Thoracic aorta (tissue), 2 donors: Measurements from ENCODE around the gene MVB12B. TPM values are rescaled to one million over a fixed set of nuclear protein-coding genes. Genes with fewer than 3 reads are reported as not detected.

Source experiments
- ATAC-seq: fragments of 150-250 bp; one replicate; pipeline ENCODE4 v1.8.0; 2017; ENCODE audit warnings: low read depth; ENCODE audit not compliant: insufficient number of reproducible peaks, low FRiP score
- DNase-seq: peaks from one replicate; pipeline ENCODE4 v3.0.0-alpha.2; 2020; ENCODE audit warnings: low spot score
- H3K27ac ChIP-seq, 2 donors: fragments of 200-600 bp; sonication (generic); 1 replicate in 1 of 2; 2 replicates in 1 of 2; pipeline ENCODE4 v1.5.1; 2016; ENCODE audit warnings: mild to moderate bottlenecking in 2 of 2, moderate library complexity in 2 of 2
- H3K27me3 ChIP-seq: fragments of 200-600 bp; sonication (generic); replicated peaks from 2 replicates; pipeline ENCODE4 v1.6.0; 2016; ENCODE audit warnings: mild to moderate bottlenecking; ENCODE audit not compliant: insufficient read depth
- H3K36me3 ChIP-seq: fragments of 200-600 bp; sonication (generic); one replicate; pipeline ENCODE4 v1.5.1; 2016
- H3K4me1 ChIP-seq, 2 donors: fragments of 200-600 bp; sonication (generic); 1 replicate in 1 of 2; 2 replicates in 1 of 2; pipeline versions ENCODE4 v1.5.1 to v1.6.0; 2016; ENCODE audit warnings: low read depth in 2 of 2, mild to moderate bottlenecking in 1 of 2; ENCODE audit not compliant: control insufficient read depth in 1 of 2
- H3K4me3 ChIP-seq: fragments of 200-600 bp; sonication (generic); 2 replicates; pipeline ENCODE4 v1.5.1; 2016; ENCODE audit warnings: mild to moderate bottlenecking
- H3K9me3 ChIP-seq: fragments of 200-600 bp; sonication (generic); 2 replicates; pipeline ENCODE4 v1.5.1; 2016
- total RNA-seq, 2 donors: library from RNA; depleted of rRNA; stranded (reverse); fragments of >200 nt; gene quantifications; one replicate each; pipeline versions ENCODE4 v1.1.0 to v1.2.3, GENCODE V29; 2016
- TF ChIP-seq, protein P1 (sequence below): fragments of 200-600 bp; sonication (generic); IDR thresholded peaks from one replicate; pipeline ENCODE4 v1.5.1; 2019; ENCODE audit warnings: antibody characterized with exemption

The MVB12B gene
- total RNA-seq, 2 donors from 2014 or later, result 18.4 to 21.7 TPM

DNA sequence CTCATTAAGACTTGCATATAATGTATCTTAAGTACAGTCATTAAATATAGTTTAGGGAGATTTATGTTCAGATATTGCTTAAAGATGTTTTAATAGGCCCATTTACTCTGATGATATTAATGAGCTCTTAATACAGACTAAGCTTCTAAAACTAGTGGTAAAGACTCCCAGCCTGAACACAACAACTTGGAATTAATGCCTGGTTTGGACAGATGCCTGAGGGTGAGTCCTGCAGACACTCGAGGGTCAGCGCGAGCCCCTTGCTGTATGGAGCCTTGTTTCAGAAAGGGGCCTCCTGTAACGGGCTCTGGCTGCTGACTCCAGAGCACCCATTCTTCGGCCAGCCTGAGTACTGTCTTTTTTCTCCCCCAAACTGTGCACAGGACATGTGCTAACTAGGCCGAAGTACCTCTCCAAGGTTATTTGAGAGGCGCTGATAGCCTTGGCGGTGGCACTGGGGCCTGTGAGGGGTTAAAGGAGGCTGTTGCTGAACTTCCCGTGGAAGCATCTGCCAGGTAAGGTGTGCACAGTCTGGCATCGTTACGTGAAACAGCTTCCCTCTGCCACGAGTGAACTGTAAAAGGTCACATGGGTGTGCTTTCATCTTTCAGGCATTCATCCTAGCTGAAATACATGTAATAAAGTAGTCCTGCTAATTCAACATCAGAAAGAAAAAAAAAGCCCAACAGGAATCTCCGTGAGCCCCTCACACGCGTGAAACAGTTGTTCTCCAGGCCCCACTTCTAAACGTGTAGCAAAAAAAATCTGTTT, 113.4 kb downstream of the MVB12B start:
- Histone ChIP-seq H3K4me3 (no peak overlapping the region), H3K36me3 (no peaks in the 10 kb centered on the region), H3K4me1 (no peaks in the 10 kb centered on the region), H3K27me3 (no peaks in the 10 kb centered on the region), H3K9me3 (no peaks in the 10 kb centered on the region), H3K27ac (no peak overlapping the region)
- ATAC-seq (no peak), DNase-seq (no peak)
- TF ChIP-seq, protein P1, sequence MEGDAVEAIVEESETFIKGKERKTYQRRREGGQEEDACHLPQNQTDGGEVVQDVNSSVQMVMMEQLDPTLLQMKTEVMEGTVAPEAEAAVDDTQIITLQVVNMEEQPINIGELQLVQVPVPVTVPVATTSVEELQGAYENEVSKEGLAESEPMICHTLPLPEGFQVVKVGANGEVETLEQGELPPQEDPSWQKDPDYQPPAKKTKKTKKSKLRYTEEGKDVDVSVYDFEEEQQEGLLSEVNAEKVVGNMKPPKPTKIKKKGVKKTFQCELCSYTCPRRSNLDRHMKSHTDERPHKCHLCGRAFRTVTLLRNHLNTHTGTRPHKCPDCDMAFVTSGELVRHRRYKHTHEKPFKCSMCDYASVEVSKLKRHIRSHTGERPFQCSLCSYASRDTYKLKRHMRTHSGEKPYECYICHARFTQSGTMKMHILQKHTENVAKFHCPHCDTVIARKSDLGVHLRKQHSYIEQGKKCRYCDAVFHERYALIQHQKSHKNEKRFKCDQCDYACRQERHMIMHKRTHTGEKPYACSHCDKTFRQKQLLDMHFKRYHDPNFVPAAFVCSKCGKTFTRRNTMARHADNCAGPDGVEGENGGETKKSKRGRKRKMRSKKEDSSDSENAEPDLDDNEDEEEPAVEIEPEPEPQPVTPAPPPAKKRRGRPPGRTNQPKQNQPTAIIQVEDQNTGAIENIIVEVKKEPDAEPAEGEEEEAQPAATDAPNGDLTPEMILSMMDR, result no peak

DNA sequence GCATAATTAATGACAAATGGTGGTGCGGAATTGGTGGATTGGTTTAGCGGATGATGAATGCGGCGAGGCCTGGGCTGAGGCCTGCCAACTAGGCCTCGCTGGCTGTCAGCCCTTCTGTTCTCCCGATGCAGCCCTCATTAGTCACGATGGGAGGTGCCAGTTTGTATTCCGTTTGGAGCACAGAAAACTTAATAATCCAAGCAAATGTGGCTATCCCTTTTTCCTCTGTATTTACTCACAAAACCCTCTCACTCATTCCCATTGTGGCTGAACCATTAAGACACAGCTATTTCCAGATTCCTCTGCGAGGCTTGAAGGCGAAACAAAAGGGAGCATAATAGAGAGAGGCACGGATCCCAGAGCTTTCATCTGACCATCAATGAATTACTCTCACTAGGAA, 114.3 kb downstream of the MVB12B start:
- TF ChIP-seq, protein P1, result no peak
- ATAC-seq (no peak), DNase-seq (no peak)
- no peaks in the 10 kb centered on the region for H3K9me3 ChIP-seq
- H3K4me1 ChIP-seq, result no peaks in the 10 kb centered on the region
- no peaks in the 10 kb centered on the region for H3K27me3 ChIP-seq
- H3K27ac ChIP-seq, result no peak overlapping the region
- H3K4me3 ChIP-seq, result no peak overlapping the region
- H3K36me3 ChIP-seq, result no peaks in the 10 kb centered on the region

DNA sequence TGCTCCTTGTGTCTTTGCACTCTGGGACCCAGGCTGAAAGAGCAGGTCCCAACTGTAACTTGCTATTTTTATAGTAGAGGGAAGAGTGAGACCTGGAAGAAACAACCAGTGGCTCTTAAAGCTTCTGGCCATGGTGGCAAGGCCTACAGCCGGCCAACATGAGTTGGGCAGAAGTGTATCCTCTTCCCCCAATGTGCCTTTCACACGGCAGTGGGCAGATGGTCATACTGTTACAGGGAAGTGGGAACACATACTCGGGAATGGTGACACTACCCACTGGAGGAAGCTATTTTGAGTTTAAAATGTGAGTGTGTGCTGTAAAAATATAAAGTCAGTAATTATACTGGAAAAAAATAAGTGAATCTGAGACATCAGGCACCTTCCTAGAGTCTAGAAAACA, 116.0 kb downstream of the MVB12B start:
- Histone ChIP-seq H3K4me1 (no peaks in the 10 kb centered on the region), H3K9me3 (no peaks in the 10 kb centered on the region)

DNA sequence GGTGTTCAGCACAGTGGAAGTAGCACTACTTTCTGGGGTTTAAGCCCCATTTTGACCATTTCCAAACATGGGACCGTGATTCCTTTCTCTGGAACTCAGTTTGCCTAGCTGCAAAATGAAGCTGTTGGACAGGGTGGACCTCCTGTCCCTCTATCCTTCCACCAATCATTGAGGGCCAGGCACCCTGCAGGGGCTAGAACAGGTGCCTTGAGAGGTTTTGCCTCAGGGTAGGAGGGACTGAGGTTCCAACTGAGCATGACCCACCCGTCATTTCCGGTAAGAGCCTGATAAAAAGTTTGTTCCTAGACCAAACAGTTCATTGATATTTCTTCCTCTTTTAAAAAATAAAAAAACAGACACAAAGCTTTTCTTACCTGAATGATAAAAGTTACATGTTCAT, 116.5 kb downstream of the MVB12B start:
- Histone ChIP-seq H3K36me3 (no peaks in the 10 kb centered on the region), H3K27ac (no peak overlapping the region), H3K4me3 (no peak overlapping the region), H3K27me3 (no peaks in the 10 kb centered on the region), H3K9me3 (no peaks in the 10 kb centered on the region), H3K4me1 (no peaks in the 10 kb centered on the region)
- DNase-seq (no peak), ATAC-seq (no peak)
- TF ChIP-seq, protein P1, result no peak

More for the DNA sequence above, 116.0 kb downstream of the MVB12B start:
- no peaks in the 10 kb centered on the region for H3K36me3 ChIP-seq
- TF ChIP-seq, protein P1, result no peak
- no peak overlapping the region for H3K27ac ChIP-seq
- no peaks in the 10 kb centered on the region for H3K27me3 ChIP-seq
- no peak overlapping the region for H3K4me3 ChIP-seq
- ATAC-seq, result no peak
- no peak for DNase-seq

DNA sequence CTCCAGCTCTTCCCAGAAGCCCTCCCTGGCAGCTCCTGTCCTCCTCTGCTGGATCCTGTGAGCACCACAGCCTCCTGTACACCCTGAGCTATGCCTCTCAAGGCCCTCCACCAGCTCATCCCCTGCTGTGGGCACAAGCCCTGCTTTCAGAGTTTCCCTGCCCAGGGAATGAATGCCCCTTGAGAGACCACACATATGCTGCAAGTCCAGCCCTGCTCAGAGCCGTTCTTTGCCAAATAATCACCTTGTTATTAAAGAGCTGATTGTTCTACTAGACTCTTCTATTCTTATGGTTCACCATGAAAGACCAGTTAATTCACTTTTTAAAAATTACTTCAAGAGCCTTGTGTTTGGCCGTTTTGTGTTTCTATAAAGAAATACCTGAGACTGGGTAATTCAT, 121.5 kb downstream of the MVB12B start:
- H3K4me1 ChIP-seq, result no peaks in the 10 kb centered on the region
- TF ChIP-seq, protein P1, result no peak
- no peak for DNase-seq
- H3K27ac ChIP-seq, result no peak overlapping the region
- ATAC-seq, result no peak
- no peak overlapping the region for H3K4me3 ChIP-seq
- H3K36me3 ChIP-seq, result no peaks in the 10 kb centered on the region
- H3K9me3 ChIP-seq, result no peaks in the 10 kb centered on the region
- no peaks in the 10 kb centered on the region for H3K27me3 ChIP-seq
